Sigmoid colon (tissue), 7 donors: ENCODE data around the gene GRIN2A. TPM values are rescaled to one million over a fixed set of nuclear protein-coding genes. Genes with fewer than 3 reads are reported as not detected.

Experiments used
- DNase-seq: peaks from one replicate; pipeline ENCODE4 v3.0.0-alpha.2; 2019
- H3K27ac ChIP-seq, 4 donors: fragments of 200-600 bp; sonication (generic); one replicate each; pipeline ENCODE4 v1.5.1; 2016 to 2019; ENCODE audit warnings: mild to moderate bottlenecking in 1 of 4
- H3K27me3 ChIP-seq, 3 donors: fragments of 200-600 bp; sonication (generic); one replicate each; pipeline ENCODE4 v1.5.1; 2019; ENCODE audit warnings: mild to moderate bottlenecking in 1 of 3
- H3K36me3 ChIP-seq, 4 donors: fragments of 200-600 bp; sonication (generic); one replicate each; pipeline ENCODE4 v1.5.1; 2016 to 2019
- H3K4me1 ChIP-seq, 4 donors: fragments of 200-600 bp; sonication (generic); one replicate each; pipeline ENCODE4 v1.5.1; 2017 to 2019
- H3K4me3 ChIP-seq, 4 donors: fragments of 200-600 bp; sonication (generic); one replicate each; pipeline ENCODE4 v1.5.1; 2017 to 2019; ENCODE audit warnings: mild to moderate bottlenecking in 2 of 4, moderate library complexity in 1 of 4
- H3K9me3 ChIP-seq, 4 donors: fragments of 200-600 bp in 3 of 4; sonication (generic) in 3 of 4; one replicate each; pipeline versions ENCODE4 v1.5.1 to v1.6.1; 2013 to 2019
- CTCF ChIP-seq, 4 experiments: fragments of 450-650 bp in 3 of 4; fragments of 200-600 bp in 1 of 4; IDR thresholded peaks; one replicate each; pipeline ENCODE4 v1.5.1; 2016 to 2019; ENCODE audit warnings: antibody characterized with exemption in 4 of 4, mild to moderate bottlenecking in 3 of 4, moderate library complexity in 2 of 4
- EP300 ChIP-seq, 4 donors: sonication (generic); formaldehyde crosslinking; IDR thresholded peaks; one replicate each; pipeline ENCODE4 v1.6.1; 2017; ENCODE audit warnings: antibody characterized with exemption in 4 of 4
- POLR2A ChIP-seq, 2 donors: fragments of 450-650 bp; IDR thresholded peaks; one replicate each; pipeline ENCODE4 v1.6.1; 2016; ENCODE audit warnings: antibody characterized with exemption in 2 of 2, mild to moderate bottlenecking in 2 of 2, moderate library complexity in 2 of 2
- POLR2AphosphoS5 ChIP-seq, 4 donors: sonication (generic); formaldehyde crosslinking; IDR thresholded peaks; one replicate each; pipeline ENCODE4 v1.6.1; 2017; ENCODE audit warnings: antibody characterized with exemption in 4 of 4
- WGBS, 2 donors: extraction: QIAGEN DNeasy Blood & Tissue Kit; methylation state at CpG; one replicate each; pipeline ENCODE4 v1.1.7; 2013; 5-methylcytosine and 5-hydroxymethylcytosine counted together
- intact Hi-C: fragments of 100-400 bp; cut with DNase I; formaldehyde crosslinking; loops from one replicate; pipeline ENCODE4 v1.15.1; 2023
- polyA plus RNA-seq, 3 donors: library from polyadenylated mRNA; stranded (reverse); fragments of 200-250 nt; gene quantifications; one replicate each; pipeline ENCODE4 v1.2.3, GENCODE V29; 2013
- total RNA-seq, 4 donors: library from RNA; depleted of rRNA; stranded (reverse); fragments of >200 nt; gene quantifications; one replicate each; pipeline ENCODE4 v1.1.0, GENCODE V29; 2016
- donor health status: healthy with polysubstance abuse.
- donor health status: Bipolar disorder and iron deficiency.
- donor health status: healthy.

GRIN2A gene
- total and polyA plus RNA-seq, 7 donors = under 0.01 to 0.36 (median 0.09) TPM

GRCh38 chr16:9836118-9836736, 346.0 kb downstream of the GRIN2A start:
- intact Hi-C loops = no loop called here
- Histone ChIP-seq H3K36me3 (no peaks in the 10 kb centered on the region), H3K9me3 (no peaks in the 10 kb centered on the region), H3K4me3 (no peak overlapping the region), H3K4me1 (no peaks in the 10 kb centered on the region), H3K27me3 (no peaks in the 10 kb centered on the region), H3K27ac (no peak overlapping the region)
- TF ChIP-seq EP300 (IDR thresholded peaks at IDR 0.05) = no peak
- TF ChIP-seq POLR2A (IDR thresholded peaks at IDR 0.05) = no peak
- no peak for TF ChIP-seq CTCF (IDR thresholded peaks at IDR 0.05)
- no peak for TF ChIP-seq POLR2AphosphoS5 (IDR thresholded peaks at IDR 0.05)
- 46 to 55% methylated on average over 9 of the region's 9 CpGs for WGBS, 2 donors
- DNase-seq = no peak

- Histone ChIP-seq H3K27ac (no peak overlapping the region), H3K4me1 (no peaks in the 10 kb centered on the region), H3K4me3 (no peak overlapping the region), H3K27me3 (no peaks in the 10 kb centered on the region), H3K9me3 (no peaks in the 10 kb centered on the region), H3K36me3 (no peaks in the 10 kb centered on the region)
- TF ChIP-seq POLR2A (IDR thresholded peaks at IDR 0.05) (no peak), POLR2AphosphoS5 (IDR thresholded peaks at IDR 0.05) (no peak), EP300 (IDR thresholded peaks at IDR 0.05) (no peak), CTCF (IDR thresholded peaks at IDR 0.05) (no peak)
- no peak for DNase-seq
- intact Hi-C loops = no loop called here
- WGBS, 2 donors = 40 to 74% methylated on average over 9 of the region's 9 CpGs
Observed at GRCh38 chr16:9827062-9827752, 355.0 kb downstream of the GRIN2A start.

GRCh38 chr16:9826656-9827055, 355.6 kb downstream of the GRIN2A start:
- DNase-seq = no peak
- TF ChIP-seq EP300 (IDR thresholded peaks at IDR 0.05) (no peak), POLR2A (IDR thresholded peaks at IDR 0.05) (no peak), POLR2AphosphoS5 (IDR thresholded peaks at IDR 0.05) (no peak), CTCF (IDR thresholded peaks at IDR 0.05) (no peak)
- WGBS, 2 donors = 71 to 73% methylated on average over 2 of the region's 2 CpGs
- Histone ChIP-seq H3K36me3 (no peaks in the 10 kb centered on the region), H3K9me3 (no peaks in the 10 kb centered on the region), H3K4me3 (no peak overlapping the region), H3K27me3 (no peaks in the 10 kb centered on the region), H3K4me1 (no peaks in the 10 kb centered on the region), H3K27ac (no peak overlapping the region)
- intact Hi-C loops = no loop called here

- DNase-seq = no peak
- no peak overlapping the region for H3K27ac ChIP-seq
- intact Hi-C loops = no loop called here
Observed at GRCh38 chr16:9824200-9825068, 357.8 kb downstream of the GRIN2A start.

More at GRCh38 chr16:9824200-9825068, 357.8 kb downstream of the GRIN2A start:
- Histone ChIP-seq H3K4me3 (no peak overlapping the region), H3K9me3 (no peaks in the 10 kb centered on the region), H3K4me1 (no peaks in the 10 kb centered on the region), H3K36me3 (no peaks in the 10 kb centered on the region), H3K27me3 (no peaks in the 10 kb centered on the region)
- 81 to 82% methylated on average over 12 of the region's 12 CpGs for WGBS, 2 donors
- TF ChIP-seq EP300 (IDR thresholded peaks at IDR 0.05) = no peak
- TF ChIP-seq POLR2A (IDR thresholded peaks at IDR 0.05) = no peak
- TF ChIP-seq CTCF (IDR thresholded peaks at IDR 0.05) = no peak
- TF ChIP-seq POLR2AphosphoS5 (IDR thresholded peaks at IDR 0.05) = no peak
